Breast epithelium (tissue), 3 donors: ENCODE data around the gene GAL3ST1.

Experiments
- CTCF ChIP-seq, 3 donors: fragments of 450-650 bp; IDR thresholded peaks; one replicate each; pipeline ENCODE4 v1.5.1; 2016 to 2017; ENCODE audit warnings: antibody characterized with exemption in 3 of 3, mild to moderate bottlenecking in 3 of 3, moderate library complexity in 3 of 3
- POLR2A ChIP-seq: fragments of 450-650 bp; IDR thresholded peaks from one replicate; pipeline ENCODE4 v1.6.1; 2016; ENCODE audit warnings: antibody characterized with exemption, mild to moderate bottlenecking, moderate library complexity
- POLR2AphosphoS5 ChIP-seq, 3 donors: sonication (generic); formaldehyde crosslinking; IDR thresholded peaks; one replicate each; pipeline ENCODE4 v1.6.1; 2017; ENCODE audit warnings: antibody characterized with exemption in 3 of 3

DNA sequence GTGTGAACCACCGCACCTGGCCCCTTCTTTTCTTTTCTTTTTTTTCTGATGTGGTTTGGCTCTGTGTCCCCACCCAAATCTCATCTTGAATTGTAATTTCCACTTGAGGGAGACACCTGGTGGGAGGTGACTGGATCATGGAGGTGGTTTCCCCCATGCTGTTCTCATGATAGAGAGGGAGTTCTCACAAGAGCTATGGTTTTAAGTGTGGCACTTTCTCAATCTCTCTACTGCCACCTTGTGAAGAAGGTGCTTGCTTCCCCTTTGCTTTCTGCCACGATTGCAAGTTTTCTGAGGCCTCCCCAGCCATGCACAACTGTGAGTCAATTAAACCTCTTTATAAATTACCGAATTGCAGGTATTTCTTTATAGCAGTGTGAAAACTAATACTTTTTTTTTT lies 27.6 kb upstream of the GAL3ST1 start:
- no peak for TF ChIP-seq POLR2A
- no peak for TF ChIP-seq CTCF (IDR thresholded peaks at IDR 0.05)
- TF ChIP-seq POLR2AphosphoS5 (IDR thresholded peaks at IDR 0.05): no peak
